H1 (cell line): ENCODE data around the gene TRIM52. TPM values are rescaled to one million over a fixed set of nuclear protein-coding genes. Genes with fewer than 3 reads are reported as not detected.

Experiments used
- CTCF ChIA-PET: fragments of 300-600 bp; sonication (Branson Sonifier 250); formaldehyde crosslinking; loops from one replicate; lab custom pipeline; 2021; ENCODE audit not compliant: partially characterized antibody; lab: Charles Lee
- POLR2A ChIA-PET: fragments of 300-600 bp; sonication (Branson Sonifier 250); formaldehyde crosslinking; loops from one replicate; lab custom pipeline; 2021; ENCODE audit warnings: inconsistent platforms; ENCODE audit not compliant: partially characterized antibody; lab: Charles Lee
- DNase-seq, 2 experiments: peaks; one replicate each; pipeline versions ENCODE4 v3.0.0 to v3.0.0-alpha.2; 2010 to 2022; ENCODE audit warnings: low spot score in 2 of 2, low read depth in 1 of 2, mixed read lengths in 1 of 2
- FAIRE-seq: peaks from 2 replicates; lab custom pipeline; 2011; peaks lifted over from hg19 to GRCh38; lab: Jason Lieb, UNC
- H2AFZ ChIP-seq: 2 replicates; pipeline ENCODE4 v1.8.1; 2012; ENCODE audit warnings: low read length, inconsistent platforms
- H2AK5ac ChIP-seq: 2 replicates; pipeline ENCODE4 v1.6.1; 2013; ENCODE audit warnings: low read depth, low read length
- H2BK120ac ChIP-seq: replicated peaks from 2 replicates; pipeline ENCODE3; 2013; ENCODE audit warnings: low read depth, low read length, inconsistent platforms
- H2BK12ac ChIP-seq: 2 replicates; pipeline ENCODE4 v1.6.1; 2013; ENCODE audit warnings: low read depth, low read length
- H2BK15ac ChIP-seq: 2 replicates; pipeline ENCODE4 v1.6.1; 2013; ENCODE audit warnings: low read length
- H2BK20ac ChIP-seq: 2 replicates; pipeline ENCODE4 v1.6.1; 2013; ENCODE audit warnings: low read length
- H2BK5ac ChIP-seq: 2 replicates; pipeline ENCODE4 v1.6.1; 2013; ENCODE audit warnings: low read depth, low read length
- H3K14ac ChIP-seq: 2 replicates; pipeline ENCODE4 v1.6.1; 2013; ENCODE audit warnings: inconsistent platforms; ENCODE audit not compliant: insufficient read length
- H3K18ac ChIP-seq: 2 replicates; pipeline ENCODE4 v1.6.1; 2013; ENCODE audit warnings: low read length; ENCODE audit errors: extremely low read depth
- H3K23ac ChIP-seq: 2 replicates; pipeline ENCODE4 v1.6.1; 2013; ENCODE audit warnings: inconsistent platforms; ENCODE audit not compliant: insufficient read length
- H3K23me2 ChIP-seq: 2 replicates; pipeline ENCODE4 v1.6.1; 2013; ENCODE audit warnings: low read depth, low read length
- H3K27ac ChIP-seq: 2 replicates; pipeline ENCODE4 v1.6.1; 2011; ENCODE audit warnings: low read depth, low read length, inconsistent platforms
- H3K27me3 ChIP-seq, 4 experiments: replicated peaks in 1 of 4; 1 replicate in 1 of 4; 2 replicates in 3 of 4; pipeline versions ENCODE4 v1.6.1 to v1.8.1; 2011 to 2013; ENCODE audit warnings: low read length in 3 of 4, mild to moderate bottlenecking in 3 of 4, inconsistent platforms in 2 of 4, mixed read lengths in 2 of 4, moderate library complexity in 1 of 4; ENCODE audit not compliant: control insufficient read depth in 3 of 4, insufficient read depth in 3 of 4; ENCODE audit errors: extremely low read depth in 1 of 4
- H3K36me3 ChIP-seq, 4 experiments: 2 replicates each; pipeline versions ENCODE4 v1.6.1 to v1.8.1; 2011 to 2013; ENCODE audit warnings: mild to moderate bottlenecking in 4 of 4, low read length in 3 of 4, moderate library complexity in 2 of 4, control low read depth in 1 of 4, inconsistent platforms in 1 of 4; ENCODE audit not compliant: insufficient read depth in 4 of 4, control insufficient read depth in 2 of 4
- H3K4ac ChIP-seq: replicated peaks from 2 replicates; pipeline ENCODE3; 2013; ENCODE audit warnings: low read length, low read depth, mixed read lengths, inconsistent platforms; ENCODE audit not compliant: insufficient read length
- H3K4me1 ChIP-seq, 4 experiments: replicated peaks in 1 of 4; 1 replicate in 1 of 4; 2 replicates in 3 of 4; pipeline versions ENCODE4 v1.6.1 to v1.8.1; 2011 to 2013; ENCODE audit warnings: low read length in 3 of 4, inconsistent platforms in 2 of 4, mixed read lengths in 1 of 4; ENCODE audit not compliant: insufficient read depth in 4 of 4, control insufficient read depth in 3 of 4
- H3K4me2 ChIP-seq, 2 experiments: 2 replicates each; pipeline versions ENCODE4 v1.6.1 to v1.8.1; 2011 to 2013; ENCODE audit warnings: low read depth in 2 of 2, low read length in 2 of 2, control low read depth in 1 of 2, inconsistent platforms in 1 of 2, mild to moderate bottlenecking in 1 of 2; ENCODE audit not compliant: insufficient read depth in 1 of 2
- H3K4me3 ChIP-seq, 4 experiments: fragments of 200-600, 300-600 bp in 1 of 4; sonication (generic), shearing (Covaris generic), sonication (Bioruptor Twin) in 1 of 4; 2 replicates each; pipeline versions ENCODE4 v1.5.1 to v1.8.1; 2011 to 2016; ENCODE audit warnings: low read length in 4 of 4, low read depth in 3 of 4, control low read depth in 2 of 4, inconsistent platforms in 2 of 4, mild to moderate bottlenecking in 2 of 4, mixed read lengths in 1 of 4, moderate library complexity in 1 of 4; ENCODE audit not compliant: insufficient read depth in 2 of 4; ENCODE audit errors: extremely low read depth in 1 of 4
- H3K56ac ChIP-seq: replicated peaks from 2 replicates; pipeline ENCODE3; 2013; ENCODE audit warnings: low read depth, mild to moderate bottlenecking, mixed read lengths, low read length, inconsistent platforms; ENCODE audit not compliant: insufficient read length
- H3K79me1 ChIP-seq: 2 replicates; pipeline ENCODE4 v1.6.1; 2013; ENCODE audit warnings: low read depth, low read length, control low read depth
- H3K79me2 ChIP-seq, 2 experiments: 2 replicates each; pipeline versions ENCODE4 v1.6.1 to v1.8.1; 2012 to 2013; ENCODE audit warnings: low read length in 2 of 2, mild to moderate bottlenecking in 2 of 2, inconsistent platforms in 1 of 2; ENCODE audit not compliant: insufficient read depth in 2 of 2, control insufficient read depth in 1 of 2
- H3K9ac ChIP-seq, 4 experiments: replicated peaks in 1 of 4; 1 replicate in 1 of 4; 2 replicates in 3 of 4; pipeline versions ENCODE4 v1.6.1 to v1.8.1; 2011 to 2013; ENCODE audit warnings: low read depth in 3 of 4, low read length in 3 of 4, control low read depth in 2 of 4, mild to moderate bottlenecking in 2 of 4, moderate library complexity in 2 of 4, inconsistent platforms in 1 of 4; ENCODE audit errors: extremely low read depth in 1 of 4
- H3K9me3 ChIP-seq, 2 experiments: 2 replicates each; pipeline versions ENCODE4 v1.6.1 to v1.8.1; 2012 to 2013; ENCODE audit warnings: mild to moderate bottlenecking in 2 of 2, moderate library complexity in 2 of 2, control low read depth in 1 of 2, inconsistent platforms in 1 of 2, low read depth in 1 of 2, low read length in 1 of 2, mixed read lengths in 1 of 2; ENCODE audit not compliant: insufficient read depth in 2 of 2
- H4K20me1 ChIP-seq, 2 experiments: replicated peaks in 1 of 2; 2 replicates each; pipeline versions ENCODE3 to v1.8.1; 2011 to 2013; ENCODE audit warnings: inconsistent platforms in 2 of 2, low read length in 2 of 2, mild to moderate bottlenecking in 1 of 2; ENCODE audit not compliant: insufficient read depth in 2 of 2, control insufficient read depth in 1 of 2
- H4K5ac ChIP-seq: 2 replicates; pipeline ENCODE4 v1.6.1; 2013; ENCODE audit warnings: low read length, low read depth, mixed read lengths, inconsistent platforms; ENCODE audit not compliant: insufficient read length
- H4K8ac ChIP-seq: 2 replicates; pipeline ENCODE4 v1.8.0; 2013; ENCODE audit warnings: mild to moderate bottlenecking, moderate library complexity, low read length, inconsistent platforms; ENCODE audit not compliant: insufficient read depth; ENCODE audit errors: extremely low read depth
- H4K91ac ChIP-seq: replicated peaks from 2 replicates; pipeline ENCODE3; 2013; ENCODE audit warnings: low read length, mixed read lengths, inconsistent platforms; ENCODE audit not compliant: insufficient read length
- ATF2 ChIP-seq: IDR thresholded peaks from 2 replicates; pipeline ENCODE4 v1.6.1; 2012; ENCODE audit warnings: low read length, inconsistent platforms
- CBX8 ChIP-seq: fragments of 300-800, 300-1000 bp; sonication (generic); IDR thresholded peaks from 2 replicates; pipeline ENCODE4 v1.7.1; 2016; ENCODE audit warnings: low read depth, low read length, borderline replicate concordance
- CTBP2 ChIP-seq: IDR thresholded peaks from 2 replicates; pipeline ENCODE4 v1.7.0; 2011; ENCODE audit warnings: borderline replicate concordance, mild to moderate bottlenecking, moderate library complexity, mixed read lengths, low read length; ENCODE audit not compliant: insufficient read depth, insufficient read length
- JUND ChIP-seq: IDR thresholded peaks from 2 replicates; pipeline ENCODE4 v1.6.1; 2011; ENCODE audit warnings: mild to moderate bottlenecking, improper control_type of control experiment, low read length
- NRF1 ChIP-seq: IDR thresholded peaks from 2 replicates; pipeline ENCODE4 v1.6.1; 2011; ENCODE audit warnings: mild to moderate bottlenecking, low read depth, low read length, improper control_type of control experiment
- POLR2A ChIP-seq, 2 experiments: IDR thresholded peaks; 1 replicate in 1 of 2; 2 replicates in 1 of 2; pipeline ENCODE4 v1.6.1; 2011; ENCODE audit warnings: low read depth in 2 of 2, low read length in 2 of 2, mild to moderate bottlenecking in 2 of 2; ENCODE audit errors: control extremely low read depth in 1 of 2
- TCF12 ChIP-seq: IDR thresholded peaks from 2 replicates; pipeline ENCODE4 v1.6.1; 2011; ENCODE audit warnings: low read depth, mild to moderate bottlenecking, low read length
- USF2 ChIP-seq: IDR thresholded peaks from 2 replicates; pipeline ENCODE4 v1.6.1; 2011; ENCODE audit warnings: low read length, improper control_type of control experiment
- WGBS, 2 experiments: shearing (Covaris generic) in 1 of 2; methylation state at CpG; one replicate each; pipeline versions ENCODE4 v1.1.6 to v1.1.7; 2013 to 2015; ENCODE audit warnings: low lambda C conversion rate in 2 of 2, mixed read lengths in 2 of 2, inconsistent platforms in 1 of 2, low coverage in 1 of 2, missing lambda C conversion rate in 1 of 2; ENCODE audit not compliant: insufficient replicate concordance in 2 of 2, insufficient coverage in 1 of 2, insufficient read length in 1 of 2; ENCODE audit errors: extremely low coverage in 1 of 2, missing lambda C conversion rate in 1 of 2; 5-methylcytosine and 5-hydroxymethylcytosine counted together
- polyA plus RNA-seq, 7 experiments: library from polyadenylated mRNA; depleted of rRNA in 3 of 7; stranded (reverse) in 5 of 7; unstranded in 2 of 7; fragments of >200 nt in 5 of 7; fragments of 200-250 nt in 2 of 7; gene quantifications; 1 replicate in 5 of 7; 2 replicates in 1 of 7; 4 replicates in 1 of 7; pipeline versions ENCODE4 v1.2.1 to v1.2.3, GENCODE V29; 2011 to 2013; ENCODE audit warnings: missing spikeins in 2 of 7, mixed read lengths in 2 of 7
- total RNA-seq: library from RNA; stranded (reverse); fragmentation: NEBNext Ultra II Directional; extraction: Animal tissue kit (Norgen Biotek cat#: 25700); gene quantifications from 2 replicates; pipeline ENCODE4 v1.2.1, GENCODE V29; 2021

Gene TRIM52
- total and polyA plus RNA-seq, 2 of the 8 experiments (the other 6 are each of a cell fraction or from before 2014, with no cell fraction given), result 4.2 to 5.7 TPM

GRCh38 chr5:181232593-181232992 lies 28.4 kb downstream of the TRIM52 start:
- H3K23ac ChIP-seq, result no peak overlapping the region
- H3K18ac ChIP-seq, result no peak overlapping the region
- no peak overlapping the region for H3K56ac ChIP-seq
- TF ChIP-seq NRF1 (no peak), USF2 (no peak), ATF2 (no peak), JUND (no peak), POLR2A (IDR thresholded peaks at IDR 0.05; ENCODE audit: control extremely low read depth in 1 of 2, low read depth in 2 of 2, low read length in 2 of 2) (no peak), TCF12 (no peak), CTBP2 (no peak), CBX8 (no peak)
- H3K79me1 ChIP-seq, result no peaks in the 10 kb centered on the region
- peaks cover 15 to 68% (median 29%) of the 10 kb centered on the region in 4 experiments for H3K36me3 ChIP-seq
- H2BK20ac ChIP-seq, result no peak overlapping the region
- POLR2A ChIA-PET, result interaction anchor here (0.9 to 34.2 kb wide), 5 partner anchors 5 to 55 kb away, joined by 3 to 1334 read pairs (median 85); partner anchors contain the start of genes RACK1, TRIM41, TRIM52 and TRIM7
- H3K4ac ChIP-seq, result no peak overlapping the region
- no peak overlapping the region for H4K91ac ChIP-seq
- H2AK5ac ChIP-seq, result no peak overlapping the region
- no peaks in the 10 kb centered on the region for H3K9me3 ChIP-seq
- H3K79me2 ChIP-seq, result peaks cover 0 to 2% of the 10 kb centered on the region in 2 experiments; a peak in 1 of 4 replicates
- no peak overlapping the region for H3K9ac ChIP-seq
- no peak overlapping the region for H2BK5ac ChIP-seq
- no peak overlapping the region for H3K27ac ChIP-seq
- no peak overlapping the region for H4K5ac ChIP-seq
- H2AFZ ChIP-seq, result no peak overlapping the region
- FAIRE-seq (no peak), DNase-seq (no peak)
- H3K14ac ChIP-seq, result no peak overlapping the region
- no peaks in the 10 kb centered on the region for H3K27me3 ChIP-seq
- no peak overlapping the region for H2BK12ac ChIP-seq
- no peak overlapping the region for H3K4me3 ChIP-seq
- no peaks in the 10 kb centered on the region for H3K23me2 ChIP-seq
- no peak overlapping the region for H3K4me2 ChIP-seq
- H3K4me1 ChIP-seq, result no peaks in the 10 kb centered on the region
- no peak overlapping the region for H2BK15ac ChIP-seq
- no peak overlapping the region for H2BK120ac ChIP-seq
- WGBS, 2 experiments, result 92% methylated on average over 18 of the region's 18 CpGs; no CpG with 5 or more reads in 1 of the 2 experiments
- H4K8ac ChIP-seq, result no peak overlapping the region
- CTCF ChIA-PET, result interaction anchor here (0.6 to 1.1 kb wide), 2 partner anchors 13 to 616 kb away, joined by 3 read pairs; no protein-coding TSS in a partner anchor
- H4K20me1 ChIP-seq, result peaks cover 6 to 19% of the 10 kb centered on the region in 2 experiments
